Upper lobe of left lung (tissue), 4 donors: ENCODE results near the gene CREB1.

Experiments
- CTCF ChIP-seq, 6 experiments: fragments of 450-650 bp in 4 of 6; fragments of 200-600 bp in 2 of 6; sonication (generic) in 2 of 6; IDR thresholded peaks; one replicate each; pipeline ENCODE4 v1.5.1; 2016 to 2019; ENCODE audit warnings: antibody characterized with exemption in 6 of 6
- EP300 ChIP-seq, 4 donors: sonication (generic); formaldehyde crosslinking; IDR thresholded peaks; one replicate each; pipeline ENCODE4 v1.5.1; 2017; ENCODE audit warnings: antibody characterized with exemption in 4 of 4, control low read depth in 2 of 4
- POLR2A ChIP-seq, 4 donors: fragments of 450-650 bp; IDR thresholded peaks; one replicate each; pipeline ENCODE4 v1.5.1; 2016 to 2017; ENCODE audit warnings: antibody characterized with exemption in 4 of 4, mild to moderate bottlenecking in 2 of 4

GRCh38 chr2:207492461-207492860 is 37.3 kb upstream of the CREB1 start:
- TF ChIP-seq CTCF (IDR thresholded peaks at IDR 0.05) = no peak
- no peak for TF ChIP-seq POLR2A (IDR thresholded peaks at IDR 0.05)
- TF ChIP-seq EP300 (IDR thresholded peaks at IDR 0.05) = no peak
